GM12878 (cell line): ENCODE measurements around the gene ZFPM1. TPM values are rescaled to one million over a fixed set of nuclear protein-coding genes. Genes with fewer than 3 reads are reported as not detected.

Source experiments
- ATAC-seq: fragments of 200-7000 bp; cut with Tn5 transposase; 3 replicates; pipeline ENCODE4 v1.9.1; 2020; ENCODE audit warnings: mild to moderate bottlenecking, moderate library complexity
- BruUV-seq: library from RNA; stranded (reverse); fragments of 400-500 nt; replicated peaks from 2 replicates; lab custom pipeline; 2021; lab: Mats Ljungman, UMichigan
- CTCF ChIA-PET: fragments of 300-600 bp; sonication (Branson Sonifier 250); formaldehyde crosslinking; extraction: SDS; loops from one replicate; lab custom pipeline; 2021; ENCODE audit warnings: inconsistent platforms; lab: Yijun Ruan, JAX
- POLR2A ChIA-PET: fragments of 350-600 bp; formaldehyde crosslinking; extraction: SDS; loops from one replicate; lab custom pipeline; 2021; ENCODE audit warnings: inconsistent platforms; lab: Charles Lee
- RAD21 ChIA-PET: fragments of 300-600 bp; sonication (Branson Sonifier 250); formaldehyde crosslinking; loops from one replicate; lab custom pipeline; 2023; ENCODE audit warnings: antibody characterized with exemption; ENCODE audit not compliant: unreplicated experiment; lab: Charles Lee
- SMC1A ChIA-PET: fragments of 300-600 bp; sonication (Branson Sonifier 250); formaldehyde crosslinking; loops from one replicate; lab custom pipeline; 2023; ENCODE audit not compliant: unreplicated experiment, uncharacterized antibody; lab: Charles Lee
- DNase-seq: peaks from one replicate; pipeline ENCODE4 v3.0.0-alpha.2; 2011; ENCODE audit warnings: low read depth, low spot score
- FAIRE-seq: peaks from 3 replicates; lab custom pipeline; 2011; peaks lifted over from hg19 to GRCh38; lab: Jason Lieb, UNC
- H2AFZ ChIP-seq: 2 replicates; pipeline ENCODE4 v1.6.0; 2011; ENCODE audit warnings: low read depth, low read length, control low read depth; ENCODE audit not compliant: control insufficient read depth
- H3K27ac ChIP-seq: 2 replicates; pipeline ENCODE4 v1.5.1; 2011; ENCODE audit warnings: control low read depth; ENCODE audit not compliant: control insufficient read depth, insufficient read depth
- H3K27me3 ChIP-seq, 2 experiments: replicated peaks in 1 of 2; 2 replicates each; pipeline versions ENCODE4 v1.6.0 to v1.6.1; 2011; ENCODE audit warnings: low read length in 1 of 2; ENCODE audit not compliant: control insufficient read depth in 2 of 2, insufficient read depth in 2 of 2
- H3K36me3 ChIP-seq, 2 experiments: 2 replicates each; pipeline ENCODE4 v1.5.1; 2011; ENCODE audit warnings: low read length in 1 of 2; ENCODE audit not compliant: control insufficient read depth in 2 of 2, insufficient read depth in 2 of 2
- H3K4me1 ChIP-seq: 2 replicates; pipeline ENCODE4 v1.6.1; 2011; ENCODE audit warnings: mild to moderate bottlenecking, low read length, moderate library complexity, mixed read lengths; ENCODE audit not compliant: control insufficient read depth, insufficient read depth
- H3K4me2 ChIP-seq: 2 replicates; pipeline ENCODE4 v1.6.0; 2011; ENCODE audit warnings: control low read depth; ENCODE audit not compliant: control insufficient read depth, insufficient read depth
- H3K4me3 ChIP-seq: fragments of 200-600 bp; sonication (generic); 2 replicates; pipeline ENCODE4 v1.5.1; 2016
- H3K79me2 ChIP-seq: 2 replicates; pipeline ENCODE4 v1.6.0; 2011; ENCODE audit warnings: low read length; ENCODE audit not compliant: control insufficient read depth, insufficient read depth
- H3K9ac ChIP-seq: 2 replicates; pipeline ENCODE4 v1.8.0; 2011; ENCODE audit warnings: low read length, control low read depth, mixed read lengths; ENCODE audit not compliant: control insufficient read depth, insufficient read depth
- H3K9me3 ChIP-seq: replicated peaks from 3 replicates; pipeline ENCODE4 v1.5.1; 2011; ENCODE audit warnings: mild to moderate bottlenecking, low read length; ENCODE audit not compliant: control insufficient read depth, insufficient read depth
- H4K20me1 ChIP-seq: 2 replicates; pipeline ENCODE4 v1.6.0; 2011; ENCODE audit not compliant: control insufficient read depth, insufficient read depth
- CBFB ChIP-seq: IDR thresholded peaks from 2 replicates; pipeline ENCODE4 v1.6.1; 2016; ENCODE audit warnings: antibody characterized with exemption, low read depth
- CHD2 ChIP-seq: IDR thresholded peaks from 2 replicates; pipeline ENCODE4 v1.6.1; 2011; ENCODE audit warnings: low read depth, low read length, improper control_type of control experiment, borderline replicate concordance
- CUX1 ChIP-seq: IDR thresholded peaks from 2 replicates; pipeline ENCODE4 v1.6.1; 2012; ENCODE audit warnings: improper control_type of control experiment, low read depth, low read length; ENCODE audit not compliant: insufficient replicate concordance
- E2F4 ChIP-seq: IDR thresholded peaks from 2 replicates; pipeline ENCODE4 v1.6.1; 2012; ENCODE audit warnings: low read depth, low read length, improper control_type of control experiment
- E2F8 ChIP-seq: fragments of 450-650 bp; IDR thresholded peaks from 2 replicates; pipeline ENCODE4 v1.6.1; 2018; ENCODE audit warnings: mild to moderate bottlenecking, low read depth, moderate library complexity; ENCODE audit not compliant: partially characterized antibody
- HDAC6 ChIP-seq: fragments of 200-600 bp; sonication (generic); IDR thresholded peaks from one replicate; pipeline ENCODE4 v1.8.0; 2017; ENCODE audit warnings: antibody characterized with exemption; ENCODE audit not compliant: unreplicated experiment
- NFXL1 ChIP-seq: fragments of 450-650 bp; IDR thresholded peaks from 2 replicates; pipeline ENCODE4 v1.6.1; 2017; ENCODE audit warnings: antibody characterized with exemption, mild to moderate bottlenecking, borderline replicate concordance
- NFYA ChIP-seq: IDR thresholded peaks from 2 replicates; pipeline ENCODE4 v1.6.1; 2011; ENCODE audit warnings: low read depth, mild to moderate bottlenecking, low read length, improper control_type of control experiment, borderline replicate concordance
- RAD51 ChIP-seq: fragments of 450-650 bp; IDR thresholded peaks from 2 replicates; pipeline ENCODE4 v1.6.1; 2016; ENCODE audit warnings: moderate library complexity, mild to moderate bottlenecking, inconsistent platforms
- TARDBP ChIP-seq: IDR thresholded peaks from 2 replicates; pipeline ENCODE4 v1.6.1; 2016; ENCODE audit warnings: borderline replicate concordance
- USF2 ChIP-seq: IDR thresholded peaks from 2 replicates; pipeline ENCODE4 v1.6.1; 2011; ENCODE audit warnings: low read depth, low read length, improper control_type of control experiment, borderline replicate concordance
- WGBS: methylation state at CpG from one replicate; pipeline ENCODE4 v1.1.6; 2016; ENCODE audit warnings: low lambda C conversion rate; ENCODE audit not compliant: insufficient replicate concordance, insufficient coverage; ENCODE audit errors: missing lambda C conversion rate; 5-methylcytosine and 5-hydroxymethylcytosine counted together
- in situ Hi-C: fragments of 300-500 bp; cut with MboI; formaldehyde crosslinking; loops from 9 replicates; pipeline ENCODE4 v1.14.3; 2018; ENCODE audit warnings: mixed read lengths
- intact Hi-C: fragments of 100-400 bp; cut with micrococcal nuclease; formaldehyde crosslinking; loops from one replicate; pipeline ENCODE4 v1.14.2; 2022; ENCODE audit not compliant: unreplicated experiment
- polyA plus RNA-seq, 11 experiments: library from polyadenylated mRNA; depleted of rRNA in 4 of 11; unstranded in 6 of 11; stranded (reverse) in 5 of 11; fragments of >200 nt; fragmentation: Nextera tagmentation in 4 of 11; fragmentation: Illumina TruSeq in 1 of 11; extraction: Ambion mirVana in 4 of 11; extraction: Trizol in 1 of 11; gene quantifications; 1 replicate in 1 of 11; 2 replicates in 10 of 11; pipeline versions ENCODE4 v1.2.1 to v1.2.3, GENCODE V29; 2011 to 2016; ENCODE audit warnings: inconsistent platforms in 2 of 11, missing spikeins in 2 of 11, low read depth in 1 of 11
- total RNA-seq, 4 experiments: library from RNA; depleted of rRNA in 3 of 4; stranded (reverse); fragments of >200 nt in 3 of 4; fragmentation: Illumina TruSeq in 1 of 4; extraction: Trizol in 1 of 4; gene quantifications; 2 replicates each; pipeline versions ENCODE4 v1.2.1 to v1.2.3, GENCODE V29; 2013 to 2021

Gene ZFPM1
- total and polyA plus RNA-seq, 10 of the 15 experiments (the other 5 are each of a cell fraction or from before 2014, with no cell fraction given): 0.02 to 5.1 (median 0.30) TPM

- Histone ChIP-seq H3K79me2 (no peaks in the 10 kb centered on the region), H3K4me3 (no peak overlapping the region), H3K9me3 (no peaks in the 10 kb centered on the region), H3K27ac (no peak overlapping the region), H3K4me2 (no peak overlapping the region), H3K4me1 (no peaks in the 10 kb centered on the region), H2AFZ (no peak overlapping the region), H3K36me3 (no peaks in the 10 kb centered on the region), H4K20me1 (no peaks in the 10 kb centered on the region), H3K27me3 (no peaks in the 10 kb centered on the region), H3K9ac (no peak overlapping the region)
- 24% methylated on average over 29 of the region's 29 CpGs for WGBS
- ChIA-PET CTCF (no interaction called here), RAD21 (no interaction called here), SMC1A (no interaction called here), POLR2A (no interaction called here)
- in situ Hi-C loops: no loop called here
- intact Hi-C loops: no loop called here
- ATAC-seq (no peak), DNase-seq (no peak), FAIRE-seq (no peak)
- no TSS peak for BruUV-seq
- TF ChIP-seq USF2 (no peak), RAD51 (no peak), CBFB (no peak), HDAC6 (no peak), NFXL1 (no peak), CHD2 (no peak), CUX1 (no peak), E2F4 (no peak), TARDBP (no peak), NFYA (no peak), E2F8 (no peak)
Measured at GRCh38 chr16:88405216-88406060, 47.6 kb upstream of the ZFPM1 start.
